Activated CD8-positive, alpha-beta memory T cell treated with anti-CD3 and anti-CD28 coated beads for 36 hours (primary cell): ENCODE results near the gene C4orf51. TPM values are rescaled to one million over a fixed set of nuclear protein-coding genes. Genes with fewer than 3 reads are reported as not detected.

Experiments used
- CTCF ChIA-PET: fragments of 350-600 bp; sonication (Branson Sonifier 250); formaldehyde crosslinking; loops from one replicate; lab custom pipeline; 2021; ENCODE audit warnings: antibody characterized with exemption; lab: Charles Lee
- POLR2A ChIA-PET: fragments of 350-600 bp; sonication (Branson Sonifier 250); formaldehyde crosslinking; loops from one replicate; lab custom pipeline; 2021; ENCODE audit warnings: antibody characterized with exemption; lab: Charles Lee
- total RNA-seq, 2 experiments: library from RNA; stranded (reverse); gene quantifications; one replicate each; pipeline ENCODE4 v1.2.3, GENCODE V29; 2021

The C4orf51 gene
- total RNA-seq, 2 experiments from 2014 or later = not detected

DNA sequence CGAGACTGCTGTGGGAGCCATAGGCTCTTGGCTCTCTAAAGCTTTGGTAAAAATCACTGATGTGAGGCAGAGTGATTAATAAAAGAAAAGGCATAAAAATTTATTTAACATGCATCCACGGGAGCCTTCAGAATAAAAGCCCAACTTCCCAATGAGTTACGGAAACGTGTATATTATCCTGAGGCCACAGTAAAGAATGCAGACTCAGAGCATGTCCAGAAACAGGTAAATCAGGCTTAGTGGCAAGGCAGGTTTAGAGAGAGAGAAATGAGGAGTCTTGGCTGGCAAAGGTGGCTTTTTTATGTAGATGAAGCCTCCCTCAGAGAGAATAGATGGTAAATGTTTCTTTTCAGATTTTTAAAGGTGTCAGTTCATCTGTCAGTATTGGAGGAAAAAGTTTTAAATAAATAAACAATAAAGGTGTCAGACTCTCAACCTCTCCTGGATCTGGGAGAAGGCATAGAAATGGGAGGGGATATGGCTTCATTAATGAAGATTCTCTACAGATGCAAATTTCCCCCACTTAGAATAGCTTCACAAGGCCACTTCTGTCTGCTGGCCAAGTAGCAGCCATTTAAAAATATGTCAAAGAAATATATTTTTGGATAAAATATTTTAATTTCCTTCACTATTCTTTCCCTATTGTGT, 24.0 kb downstream of the C4orf51 start:
- CTCF ChIA-PET = no interaction called here
- POLR2A ChIA-PET = no interaction called here

DNA sequence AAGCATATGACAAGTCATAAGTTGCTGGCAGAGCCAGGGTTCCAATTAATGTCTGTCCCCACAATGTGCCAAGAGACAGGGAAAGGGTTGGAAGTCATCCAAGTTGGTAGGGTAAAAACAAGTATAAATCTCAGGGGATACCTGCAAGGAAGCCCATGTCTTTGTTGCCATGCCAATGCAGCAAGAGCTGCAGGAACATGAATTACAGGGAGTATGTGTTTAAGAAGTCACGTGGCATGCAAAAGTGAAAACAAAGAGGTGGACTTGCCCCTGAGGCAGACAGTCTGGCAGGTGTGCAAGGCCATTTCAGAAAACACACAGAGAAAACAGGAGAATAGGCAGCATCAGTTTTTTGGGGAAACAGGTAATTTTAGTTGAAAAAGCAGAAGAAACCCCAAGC, 29.4 kb downstream of the C4orf51 start:
- CTCF ChIA-PET = no interaction called here
- POLR2A ChIA-PET = interaction anchor here (0.8 to 0.9 kb wide), 2 partner anchors 11 to 99 kb away, joined by 4 read pairs; no protein-coding TSS in a partner anchor

DNA sequence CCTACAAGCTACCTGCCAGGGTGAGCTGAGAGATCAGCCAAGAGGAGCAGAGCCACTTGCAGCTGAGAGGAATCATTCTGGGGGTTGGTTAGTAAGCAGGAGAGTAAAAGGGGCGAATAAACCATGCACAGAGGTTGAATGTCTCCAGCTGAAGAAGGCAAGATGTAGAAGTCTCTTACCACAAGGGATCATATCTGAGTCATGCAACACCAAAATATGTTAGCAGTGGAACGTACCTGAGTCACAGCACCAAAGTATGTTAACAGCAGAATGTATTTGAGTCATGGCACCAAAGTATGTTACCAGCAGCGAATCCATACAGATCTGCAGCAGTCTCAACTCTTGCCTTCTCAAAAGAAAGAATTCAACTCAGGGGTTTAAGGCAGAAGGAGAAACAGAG, 29.9 kb downstream of the C4orf51 start:
- CTCF ChIA-PET = no interaction called here
- POLR2A ChIA-PET = interaction anchor here (0.8 to 0.9 kb wide), 2 partner anchors 10 to 98 kb away, joined by 4 read pairs; no protein-coding TSS in a partner anchor

DNA sequence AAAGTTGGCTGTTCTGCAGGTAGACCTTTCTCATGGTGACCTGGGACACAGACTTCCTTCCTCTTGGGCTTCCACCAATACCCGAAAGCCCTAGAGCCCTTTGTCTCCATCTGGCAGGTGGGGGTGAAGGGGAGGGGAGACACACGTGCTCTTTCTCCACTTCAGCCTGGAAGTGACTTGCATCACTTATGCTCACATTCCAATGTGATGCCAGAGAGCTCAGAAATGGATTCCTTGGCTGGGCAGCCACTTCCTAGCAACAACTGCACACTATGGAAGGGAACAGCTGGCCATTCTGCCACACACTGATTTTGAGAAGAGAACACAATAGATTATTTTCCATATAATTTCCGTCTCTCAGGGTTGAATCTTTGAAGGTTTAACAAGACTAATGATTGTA, 36.3 kb downstream of the C4orf51 start:
- POLR2A ChIA-PET = no interaction called here
- CTCF ChIA-PET = no interaction called here

DNA sequence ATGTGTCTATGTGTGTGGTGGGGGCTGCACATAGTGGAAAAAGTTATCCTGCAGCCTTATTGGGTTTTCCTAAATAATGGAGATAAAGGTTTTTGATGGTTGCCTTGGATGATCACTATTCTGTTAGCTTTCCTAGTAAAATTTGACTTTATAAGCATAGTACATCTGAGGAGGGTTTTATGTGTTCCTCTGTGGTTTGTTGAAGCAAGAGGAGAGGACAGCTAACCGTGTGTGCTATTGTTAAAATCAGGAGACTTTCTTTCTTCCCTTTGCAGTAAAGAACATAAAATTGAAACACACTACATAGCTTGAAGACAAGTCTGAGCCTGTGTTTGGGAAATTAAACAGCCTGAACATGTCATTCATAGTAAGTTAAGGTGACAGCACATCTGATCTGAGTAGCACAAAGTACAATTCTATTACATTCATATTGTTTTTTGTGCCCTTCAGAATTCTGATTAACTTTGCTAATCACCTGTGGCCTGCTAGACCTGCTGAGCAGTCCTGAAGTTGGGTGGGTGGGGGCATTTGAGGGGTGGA, 36.8 kb downstream of the C4orf51 start:
- CTCF ChIA-PET = no interaction called here

DNA sequence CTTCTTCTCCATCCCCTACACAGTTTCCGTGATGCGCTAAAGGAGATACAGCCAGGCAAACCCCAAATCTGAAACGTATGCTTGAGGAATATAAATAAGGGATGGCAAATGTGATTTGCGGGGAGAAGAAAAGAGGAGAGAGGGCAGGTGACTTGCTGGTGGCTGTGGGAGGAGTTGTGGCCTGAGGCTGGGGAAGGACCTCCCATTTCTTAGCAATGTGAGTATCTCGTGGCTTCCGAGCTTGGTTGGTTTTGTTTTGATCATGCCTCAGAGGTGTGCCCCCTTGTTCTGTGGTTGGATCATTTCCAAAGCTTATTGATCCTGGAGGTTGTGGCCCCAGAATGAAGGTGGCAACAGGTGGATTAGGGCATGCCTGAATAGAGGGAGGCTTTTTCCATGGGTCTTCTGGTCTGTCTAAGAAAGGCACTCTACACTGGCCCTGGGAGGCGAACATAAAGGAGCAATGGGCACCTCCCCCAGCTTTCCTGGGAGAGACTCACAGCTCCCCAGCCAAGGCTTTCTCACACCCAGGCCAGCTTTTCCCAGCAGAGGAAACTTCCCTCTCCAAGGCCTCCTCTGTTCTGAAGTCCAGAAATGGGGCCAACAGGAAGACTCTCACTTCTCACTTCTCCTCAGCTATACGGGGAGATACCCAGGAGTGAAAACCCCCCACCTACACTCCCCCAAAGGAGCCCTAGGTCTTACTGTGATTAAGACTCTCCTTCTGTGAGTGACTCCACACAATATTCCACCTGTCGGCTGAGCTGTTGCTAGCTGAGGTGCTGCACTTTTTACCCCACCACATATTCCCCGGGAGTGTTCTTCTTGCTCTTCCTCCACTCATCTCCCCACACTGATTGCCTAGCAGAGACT, 40.0 kb downstream of the C4orf51 start:
- ChIA-PET POLR2A (interaction anchor here (0.6 to 1.5 kb wide), 4 partner anchors 10 to 101 kb away, joined by 3 to 5 read pairs (median 4); partner anchors contain the start of gene MMAA), CTCF (interaction anchor here (0.6 to 2.0 kb wide), 3 partner anchors 11 to 87 kb away, joined by 3 to 6 read pairs (median 5); no protein-coding TSS in a partner anchor)

More for the DNA sequence above, 36.8 kb downstream of the C4orf51 start:
- POLR2A ChIA-PET = no interaction called here

DNA sequence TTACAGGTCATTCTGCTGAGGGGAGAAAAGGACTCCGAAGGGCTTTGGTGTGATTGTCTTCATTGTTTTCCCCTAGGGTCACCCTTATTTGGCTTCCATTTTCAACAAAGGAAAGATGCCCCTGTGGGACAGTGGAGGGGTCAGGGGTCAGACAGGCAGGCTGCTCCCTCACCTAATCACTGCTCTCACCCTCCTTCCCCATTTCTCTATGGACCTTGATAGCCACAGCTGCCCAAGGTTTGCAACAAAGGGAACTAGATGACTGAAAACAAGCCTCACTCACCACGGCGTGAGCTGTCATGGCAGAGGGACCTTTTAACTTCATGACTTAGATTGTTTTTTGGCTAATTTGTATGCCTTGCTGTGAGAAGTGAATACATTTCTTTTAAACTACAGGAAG, 40.7 kb downstream of the C4orf51 start:
- POLR2A ChIA-PET = interaction anchor here (1.1 to 1.5 kb wide), 2 partner anchors 13 to 100 kb away, joined by 3 to 5 read pairs; no protein-coding TSS in a partner anchor
- CTCF ChIA-PET = interaction anchor here (2.0 kb wide), 1 partner anchor 10 kb away, joined by 6 read pairs; no protein-coding TSS in a partner anchor

DNA sequence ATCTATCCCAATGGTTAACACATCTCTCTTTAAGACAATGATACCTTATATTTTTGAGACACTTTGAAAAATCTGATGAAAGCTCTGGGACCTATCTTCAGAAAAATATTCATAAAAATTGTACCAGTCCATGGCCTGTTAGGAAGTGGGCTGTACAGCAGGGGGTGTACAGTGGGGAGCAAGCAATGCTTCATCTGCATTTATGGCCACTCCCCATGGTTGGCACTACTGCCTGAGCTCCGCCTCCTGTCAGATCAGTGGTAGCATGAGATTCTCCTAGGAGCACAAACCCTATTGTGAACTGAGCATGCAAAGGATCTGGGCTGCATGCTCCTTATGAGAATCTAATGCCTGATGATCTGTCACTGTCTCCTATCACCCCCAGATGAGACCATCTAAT, 42.6 kb downstream of the C4orf51 start:
- ChIA-PET POLR2A (no interaction called here), CTCF (no interaction called here)

DNA sequence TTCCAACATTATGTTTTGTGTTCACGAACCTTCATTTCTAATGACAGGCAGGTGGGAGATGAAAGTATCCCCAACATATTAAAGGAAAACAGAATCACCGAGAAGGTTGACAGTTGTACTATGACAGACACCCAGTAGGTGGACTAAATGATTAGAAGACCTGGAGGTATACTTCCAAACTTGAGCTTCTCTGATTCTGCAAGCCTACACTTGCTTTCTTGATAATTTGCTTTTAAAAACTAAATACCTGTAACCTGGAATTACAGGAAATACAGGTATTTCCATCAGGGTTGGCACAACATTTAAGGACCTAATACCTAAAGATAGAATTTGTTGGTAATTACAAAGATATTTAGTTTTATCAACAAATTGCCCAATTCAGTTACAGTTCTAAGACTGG, 43.4 kb downstream of the C4orf51 start:
- POLR2A ChIA-PET = no interaction called here
- CTCF ChIA-PET = interaction anchor here (0.7 kb wide), 1 partner anchor 1166 kb away, joined by 3 read pairs; no protein-coding TSS in a partner anchor

DNA sequence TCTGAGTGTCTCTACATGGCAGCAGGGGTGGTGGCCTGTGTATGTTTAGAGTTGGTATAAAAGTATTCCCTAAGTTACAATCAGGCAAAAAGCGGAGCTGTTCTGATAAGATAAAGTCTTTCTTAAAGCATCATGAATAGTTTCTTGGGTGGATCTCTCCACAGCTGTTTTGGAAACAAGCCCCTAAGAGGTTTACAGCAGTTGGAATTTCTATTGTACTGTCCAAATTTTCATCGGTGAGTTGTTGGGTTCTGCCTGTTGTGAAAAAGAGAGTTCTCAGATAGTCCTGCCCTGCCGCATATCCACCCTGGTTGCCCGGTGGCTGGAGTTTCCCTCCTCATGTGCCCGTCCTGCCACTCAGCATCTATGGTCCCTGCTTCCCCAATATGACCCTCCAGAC, 50.1 kb downstream of the C4orf51 start:
- ChIA-PET POLR2A (no interaction called here), CTCF (no interaction called here)

DNA sequence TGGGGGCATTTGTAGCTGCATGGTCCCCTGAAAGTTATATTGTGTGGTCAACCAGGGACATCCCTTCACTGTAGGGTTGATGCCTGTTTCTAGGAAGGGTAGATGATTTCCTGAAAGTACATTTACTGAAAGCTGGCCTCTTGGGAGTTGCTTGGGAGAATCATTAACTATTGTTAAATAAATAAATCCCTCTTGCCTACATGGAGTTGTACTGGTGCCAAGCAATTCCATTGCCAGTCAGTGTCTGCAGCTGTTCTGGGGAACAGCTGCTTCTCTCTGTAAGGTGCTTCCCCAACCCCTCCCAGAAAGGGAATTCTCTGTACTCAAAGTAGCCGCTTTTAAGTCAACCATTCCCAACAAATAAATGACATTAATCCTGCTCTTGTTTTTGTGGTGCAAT, 51.1 kb downstream of the C4orf51 start:
- POLR2A ChIA-PET = no interaction called here
- CTCF ChIA-PET = interaction anchor here (0.6 to 1.2 kb wide), 3 partner anchors 11 to 441 kb away, joined by 3 to 6 read pairs (median 5); no protein-coding TSS in a partner anchor

DNA sequence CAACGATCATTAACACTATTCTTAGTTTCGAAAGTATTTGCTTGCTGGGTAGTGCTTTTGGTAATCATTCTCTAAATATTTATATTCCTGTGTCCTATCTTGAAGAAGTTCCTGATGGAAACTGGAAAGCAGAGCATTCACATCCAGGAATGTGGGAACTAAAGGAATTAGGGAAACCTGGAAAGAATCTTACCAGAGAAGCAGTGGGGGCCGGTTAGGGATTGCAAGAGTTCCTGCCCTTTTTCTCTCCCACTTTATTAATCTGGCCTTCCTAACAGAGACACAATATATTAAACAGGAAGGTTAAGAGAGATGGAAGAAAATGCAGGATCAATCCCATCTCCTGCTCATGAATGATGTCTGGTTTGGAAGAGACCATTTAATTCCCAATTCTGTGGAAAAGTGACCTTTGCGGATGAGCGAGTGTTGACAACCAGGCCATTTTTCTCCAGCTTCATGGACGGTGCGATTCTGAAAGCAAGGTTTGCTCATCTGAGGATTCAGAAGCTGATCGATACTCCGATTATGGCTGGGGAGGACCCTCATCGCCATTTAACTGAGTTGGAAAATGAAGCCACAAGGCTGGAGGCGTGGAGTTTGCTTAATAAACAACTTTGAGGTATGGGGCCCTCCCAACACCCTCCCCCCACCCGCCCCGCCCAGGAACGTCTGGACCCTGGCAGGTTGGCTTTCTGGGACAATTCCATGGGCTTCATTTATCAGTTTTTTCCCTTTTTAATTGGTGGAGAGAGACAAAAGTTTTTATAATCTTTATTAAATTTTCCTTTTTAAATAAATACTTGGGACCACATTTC, 52.3 kb downstream of the C4orf51 start:
- CTCF ChIA-PET = interaction anchor here (0.9 kb wide), 1 partner anchor 12 kb away, joined by 3 read pairs; no protein-coding TSS in a partner anchor
- POLR2A ChIA-PET = no interaction called here

DNA sequence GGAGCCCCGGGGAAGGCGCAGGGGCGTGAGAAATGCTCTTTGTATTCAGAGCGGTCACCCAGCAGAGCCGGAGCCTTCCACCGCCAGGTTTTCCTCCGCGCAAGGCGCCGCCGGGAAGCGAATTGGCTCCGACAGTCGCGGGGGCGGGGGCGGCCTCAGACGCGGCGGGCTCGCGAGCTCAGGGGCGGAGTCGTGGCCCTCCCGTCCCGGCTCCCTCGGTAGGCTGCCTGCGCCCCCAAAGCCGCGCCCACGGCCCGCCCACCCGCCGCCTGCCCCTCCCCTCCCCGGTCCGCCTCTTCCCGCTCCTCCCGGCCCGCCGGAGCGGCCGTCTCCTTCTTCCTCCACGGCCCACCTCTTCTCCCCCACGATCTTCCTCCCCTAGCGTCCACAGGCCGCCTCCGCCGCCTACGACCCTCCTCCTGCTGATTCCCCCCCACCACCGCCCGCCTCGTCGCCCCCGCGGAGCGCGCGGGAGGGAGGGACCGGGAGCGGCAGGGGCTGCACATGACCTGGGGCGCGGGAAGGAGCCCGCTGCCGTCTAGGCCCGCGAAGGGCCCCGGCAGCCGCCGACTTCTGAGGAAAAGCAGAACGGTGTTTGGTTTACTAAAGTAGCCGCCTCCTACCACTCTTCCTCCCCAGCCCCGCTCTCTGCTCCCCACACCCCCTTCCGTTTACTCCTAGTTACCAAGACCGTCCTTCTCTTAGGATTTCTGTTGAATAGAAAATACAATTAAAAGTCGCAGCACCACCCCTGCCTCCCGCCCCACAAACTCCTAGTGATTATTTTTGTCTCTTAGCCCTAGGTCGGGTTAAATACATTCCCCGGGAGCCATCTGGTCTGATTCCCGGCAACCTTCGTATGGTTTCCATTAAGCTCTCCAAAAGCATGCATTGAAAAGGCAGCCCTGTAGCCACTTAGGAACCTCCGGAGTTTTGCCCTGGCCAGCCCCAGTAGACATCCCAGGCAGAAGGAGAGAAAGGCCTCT, 53.2 kb downstream of the C4orf51 start:
- POLR2A ChIA-PET = interaction anchor here (1.6 kb wide), 1 partner anchor 13 kb away, joined by 5 read pairs; no protein-coding TSS in a partner anchor

DNA sequence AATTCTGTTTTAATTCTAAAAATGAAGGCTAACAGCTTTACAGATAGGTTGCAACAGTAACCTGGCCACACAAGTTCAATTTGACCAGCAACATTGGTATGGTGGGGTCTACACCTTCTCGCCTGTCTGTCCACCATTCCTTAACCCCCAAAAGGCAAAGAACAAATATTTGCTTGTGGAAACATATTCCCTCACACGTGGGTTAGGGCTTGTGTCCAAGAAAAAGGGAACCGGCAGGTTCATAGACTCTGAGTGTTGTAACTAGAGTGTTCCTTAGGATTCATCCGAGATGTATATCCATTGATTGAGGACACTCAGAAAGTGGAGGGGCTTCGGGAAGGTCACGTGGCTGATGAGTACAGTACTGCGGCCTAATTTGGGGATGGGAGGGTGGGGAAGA, 54.1 kb downstream of the C4orf51 start:
- ChIA-PET CTCF (no interaction called here), POLR2A (interaction anchor here (1.6 kb wide), 1 partner anchor 14 kb away, joined by 5 read pairs; no protein-coding TSS in a partner anchor)

More for the DNA sequence above, 53.2 kb downstream of the C4orf51 start:
- CTCF ChIA-PET = interaction anchor here (0.9 kb wide), 1 partner anchor 13 kb away, joined by 3 read pairs; no protein-coding TSS in a partner anchor

DNA sequence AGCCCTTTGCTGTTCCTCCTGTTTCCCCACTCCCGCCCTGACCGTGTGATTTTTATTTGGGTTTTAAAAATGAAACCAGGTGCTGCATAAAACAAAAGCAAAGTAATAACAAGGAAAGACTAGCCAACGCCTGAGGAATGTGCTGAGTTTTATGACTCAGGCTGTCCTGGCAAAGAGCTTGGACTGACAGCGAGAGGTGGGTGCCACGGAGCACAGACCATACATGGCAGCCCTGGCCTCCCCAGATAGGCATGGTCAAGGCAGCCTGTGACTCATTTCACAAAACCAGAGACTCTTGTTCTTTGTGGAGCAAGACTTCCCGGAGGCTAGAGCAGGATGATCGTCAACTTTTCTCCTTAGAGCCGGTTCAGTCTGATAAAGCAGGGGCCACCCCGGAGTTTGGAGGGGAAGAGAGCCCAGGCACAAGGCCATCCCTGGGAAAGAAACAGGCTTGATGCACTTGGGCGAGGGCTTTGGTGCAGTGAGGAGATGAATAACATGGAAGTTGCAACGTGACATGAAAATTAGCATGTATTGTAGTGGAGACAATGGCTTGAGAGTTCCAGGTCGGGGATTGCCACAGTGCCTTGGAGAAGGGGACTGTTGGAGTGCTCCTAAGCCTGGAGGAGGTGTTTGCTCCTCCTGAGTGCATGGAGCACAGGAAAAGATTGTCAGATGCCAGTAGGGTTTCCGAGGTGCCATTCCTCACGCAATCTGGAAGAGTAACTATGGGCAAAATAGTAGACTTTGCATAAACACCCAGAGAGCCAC, 54.8 kb downstream of the C4orf51 start:
- ChIA-PET POLR2A (interaction anchor here (1.6 kb wide), 1 partner anchor 15 kb away, joined by 5 read pairs; no protein-coding TSS in a partner anchor), CTCF (no interaction called here)

DNA sequence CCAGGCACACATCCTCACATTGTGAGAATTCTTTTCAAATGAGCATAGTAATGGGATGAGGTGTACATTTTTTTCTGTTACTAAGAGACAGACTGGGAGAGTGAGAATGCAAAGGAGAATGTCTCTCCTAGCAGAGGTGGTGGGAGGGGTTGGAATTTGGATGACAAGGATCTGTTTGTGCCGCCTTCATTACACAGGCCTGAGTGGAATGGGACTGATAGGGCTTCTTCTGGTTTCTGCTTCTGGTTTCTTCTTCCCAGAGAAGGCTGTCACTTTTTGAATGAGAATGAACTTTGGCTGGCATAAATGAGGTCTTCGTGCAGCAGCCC, 55.4 kb downstream of the C4orf51 start:
- CTCF ChIA-PET = no interaction called here
- POLR2A ChIA-PET = no interaction called here

DNA sequence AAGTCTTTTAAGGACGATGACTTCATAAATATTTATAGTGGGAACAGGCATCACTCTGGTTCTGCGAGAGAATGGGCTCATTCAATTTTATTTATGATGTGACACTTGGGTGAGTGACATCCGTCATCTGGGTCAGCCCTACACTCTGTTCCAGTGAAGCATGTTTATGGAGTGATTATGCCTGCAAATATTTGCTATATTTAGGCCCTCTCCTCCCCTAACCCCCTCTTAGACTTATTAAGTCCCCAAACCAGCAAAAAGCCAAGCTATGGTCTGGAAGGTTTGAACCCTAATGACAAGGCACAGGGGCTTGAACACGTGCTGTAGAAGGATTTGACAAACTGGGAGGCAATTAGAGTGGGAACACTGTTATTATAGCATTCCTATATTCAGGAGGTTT, 55.9 kb downstream of the C4orf51 start:
- ChIA-PET POLR2A (no interaction called here), CTCF (no interaction called here)
